NCI-H345 treated with DMSO at 0.1 percent for 48 hours (cell line): ENCODE results near the gene CRYBG3.
A peak's percentile ranks its signal among the peaks of the same experiment; 100 is the strongest.
"Not testable (repeated sequence)": the region's sequence is repeated elsewhere in the genome, so short reads cannot be mapped to it uniquely, and the experiment has no call there.

ENCODE experiments used
- DNase-seq: peaks from one replicate; lab custom pipeline; 2025; ENCODE audit not compliant: unreplicated experiment; lab: John Stamatoyannopoulos, UW

The CRYBG3 gene

GRCh38 chr3:97821774-97822358, at the start of gene CRYBG3:
TSS of gene CRYBG3 (plus strand) at chr3:97822011. CDS start at chr3:97822207, 196 bp downstream.
- DNase-seq = peak; percentile 69

- no peak for DNase-seq
These were observed 48.9 kb upstream of the CRYBG3 start for GRCh38 chr3:97772926-97773325.

- DNase-seq = no peak
These were observed 43.7 kb upstream of the CRYBG3 start for GRCh38 chr3:97778152-97778551.

GRCh38 chr3:97793420-97794019, 28.3 kb upstream of the CRYBG3 start:
- peak; percentile 16 for DNase-seq

GRCh38 chr3:97795951-97796350, 25.9 kb upstream of the CRYBG3 start:
- DNase-seq = no peak

- no peak for DNase-seq
These were observed 17.3 kb upstream of the CRYBG3 start for GRCh38 chr3:97804471-97804870.

GRCh38 chr3:97810779-97811390, 10.9 kb upstream of the CRYBG3 start:
- no peak for DNase-seq

- no peak for DNase-seq
These were observed 6.5 kb upstream of the CRYBG3 start for GRCh38 chr3:97815149-97815917.

GRCh38 chr3:97816811-97817210, 5.0 kb upstream of the CRYBG3 start:
- DNase-seq = no peak

- peak; percentile 74 for DNase-seq
These were observed 3.8 kb upstream of the CRYBG3 start for GRCh38 chr3:97817965-97818364.

GRCh38 chr3:97820780-97821179, 1.0 kb upstream of the CRYBG3 start:
- no peak for DNase-seq

- peak; percentile 69 for DNase-seq
These were observed 481 bp upstream of the CRYBG3 start for GRCh38 chr3:97821287-97821773.

GRCh38 chr3:97822359-97822775, 556 bp downstream of the CRYBG3 start:
- DNase-seq = no peak

GRCh38 chr3:97823046-97824004, 1.5 kb downstream of the CRYBG3 start:
- no peak for DNase-seq

- DNase-seq = no peak
These were observed 3.3 kb downstream of the CRYBG3 start for GRCh38 chr3:97825101-97825500.

GRCh38 chr3:97827741-97828471, 6.1 kb downstream of the CRYBG3 start:
- no peak for DNase-seq

- no peak for DNase-seq
These were observed 7.4 kb downstream of the CRYBG3 start for GRCh38 chr3:97829198-97829597.

GRCh38 chr3:97830638-97831037, 8.8 kb downstream of the CRYBG3 start:
- no peak for DNase-seq

- no peak for DNase-seq
These were observed 9.3 kb downstream of the CRYBG3 start for GRCh38 chr3:97831140-97831539.

- DNase-seq = not testable (repeated sequence)
These were observed 11.4 kb downstream of the CRYBG3 start for GRCh38 chr3:97833184-97833583.
